HepG2 (cell line): ENCODE data around the gene PRICKLE2.

Experiments used
- CBFB ChIP-seq: sonication (generic); formaldehyde crosslinking; IDR thresholded peaks from 2 replicates; pipeline ENCODE4 v1.4.0; 2020; ENCODE audit warnings: missing genetic modification reagents
- CEBPZ ChIP-seq: IDR thresholded peaks from 2 replicates; pipeline ENCODE4 v1.6.1; 2012; ENCODE audit warnings: low read length, improper control_type of control experiment
- KDM1A ChIP-seq: IDR thresholded peaks from 2 replicates; pipeline ENCODE4 v1.6.1; 2016; ENCODE audit warnings: missing compliant biosample characterization
- NR2C2 ChIP-seq: sonication (generic); formaldehyde crosslinking; IDR thresholded peaks from 2 replicates; pipeline ENCODE4 v1.4.0; 2020; ENCODE audit warnings: missing genetic modification reagents, mild to moderate bottlenecking, moderate library complexity, borderline replicate concordance
- TP53 ChIP-seq: sonication (generic); formaldehyde crosslinking; conservative IDR thresholded peaks from 2 replicates; pipeline ENCODE4 v1.4.0; 2020; ENCODE audit warnings: missing genetic modification reagents
- ZFP36L2 ChIP-seq: sonication (generic); formaldehyde crosslinking; IDR thresholded peaks from 2 replicates; pipeline ENCODE4 v1.4.0; 2020; ENCODE audit warnings: missing genetic modification reagents
- ZNF7 ChIP-seq: IDR thresholded peaks from 2 replicates; pipeline ENCODE4 v1.6.1; 2016; ENCODE audit warnings: missing biosample characterization, missing genetic modification reagents
- TF ChIP-seq, protein P1 (sequence below): sonication (generic); formaldehyde crosslinking; IDR thresholded peaks from 2 replicates; pipeline ENCODE4 v1.5.0; 2020; ENCODE audit warnings: mild to moderate bottlenecking, missing genetic modification reagents, moderate library complexity

GRCh38 chr3:64063207-64063982 is 161.9 kb downstream of the PRICKLE2 start:
- TF ChIP-seq ZNF7 (CRISPR knock-in tag) (no peak), CEBPZ (no peak), CBFB (CRISPR knock-in tag) (no peak), ZFP36L2 (CRISPR knock-in tag) (no peak), NR2C2 (no peak), TP53 (CRISPR knock-in tag) (no peak), KDM1A (CRISPR knock-in tag) (no peak)
- TF ChIP-seq, protein P1, sequence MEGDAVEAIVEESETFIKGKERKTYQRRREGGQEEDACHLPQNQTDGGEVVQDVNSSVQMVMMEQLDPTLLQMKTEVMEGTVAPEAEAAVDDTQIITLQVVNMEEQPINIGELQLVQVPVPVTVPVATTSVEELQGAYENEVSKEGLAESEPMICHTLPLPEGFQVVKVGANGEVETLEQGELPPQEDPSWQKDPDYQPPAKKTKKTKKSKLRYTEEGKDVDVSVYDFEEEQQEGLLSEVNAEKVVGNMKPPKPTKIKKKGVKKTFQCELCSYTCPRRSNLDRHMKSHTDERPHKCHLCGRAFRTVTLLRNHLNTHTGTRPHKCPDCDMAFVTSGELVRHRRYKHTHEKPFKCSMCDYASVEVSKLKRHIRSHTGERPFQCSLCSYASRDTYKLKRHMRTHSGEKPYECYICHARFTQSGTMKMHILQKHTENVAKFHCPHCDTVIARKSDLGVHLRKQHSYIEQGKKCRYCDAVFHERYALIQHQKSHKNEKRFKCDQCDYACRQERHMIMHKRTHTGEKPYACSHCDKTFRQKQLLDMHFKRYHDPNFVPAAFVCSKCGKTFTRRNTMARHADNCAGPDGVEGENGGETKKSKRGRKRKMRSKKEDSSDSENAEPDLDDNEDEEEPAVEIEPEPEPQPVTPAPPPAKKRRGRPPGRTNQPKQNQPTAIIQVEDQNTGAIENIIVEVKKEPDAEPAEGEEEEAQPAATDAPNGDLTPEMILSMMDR (CRISPR knock-in tag) = no peak
